ENCODE data around the gene TPM1.

The TPM1 gene

DNA sequence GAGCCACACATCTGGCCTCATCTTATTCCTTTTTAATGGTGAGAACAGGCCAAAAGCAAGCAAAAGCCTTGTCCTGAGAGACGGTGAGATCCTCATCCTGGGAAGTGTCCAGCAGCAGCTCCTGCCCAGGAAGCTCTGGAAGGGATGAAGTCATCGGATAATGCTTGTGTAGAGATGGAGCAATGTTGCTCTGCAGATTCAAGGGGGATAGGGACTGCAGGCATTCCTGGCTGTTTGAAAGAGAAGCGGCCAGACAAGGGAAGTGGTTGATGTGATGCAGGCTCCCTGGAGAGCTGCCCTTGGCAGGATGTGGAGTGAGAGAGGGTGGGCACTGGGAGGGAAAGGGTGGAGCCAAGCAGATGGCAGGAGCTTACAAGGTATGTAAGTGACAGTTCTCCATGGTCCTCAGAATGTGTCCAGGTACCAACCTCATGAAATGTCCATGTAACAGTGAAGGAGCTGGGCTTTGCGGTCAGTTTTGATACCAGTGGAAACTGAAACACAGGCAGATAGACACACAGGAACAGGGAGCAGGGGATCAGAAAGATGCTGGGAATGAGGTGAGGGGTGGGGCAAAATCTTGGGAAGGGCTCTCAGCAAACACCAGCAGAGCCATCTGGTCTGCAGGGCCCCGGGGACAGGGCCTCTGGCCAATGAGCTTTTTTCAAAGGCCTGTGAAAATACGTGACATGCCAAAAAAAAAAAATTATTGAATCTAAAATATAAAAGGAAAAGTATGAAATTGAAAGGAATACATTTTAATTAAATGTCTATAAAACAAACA is 46.9 kb downstream of the TPM1 start:
- H3K27ac ChIP-seq, result no peak overlapping the region
- peaks cover 0 to 4% of the 10 kb centered on the region in 2 experiments for H3K4me1 ChIP-seq (ENCODE audit: control insufficient read depth in 1 of 2, insufficient read depth in 1 of 2, low read depth in 1 of 2, low read length in 1 of 2)
- H3K36me3 ChIP-seq, result no peaks in the 10 kb centered on the region
- TF ChIP-seq, protein P1, sequence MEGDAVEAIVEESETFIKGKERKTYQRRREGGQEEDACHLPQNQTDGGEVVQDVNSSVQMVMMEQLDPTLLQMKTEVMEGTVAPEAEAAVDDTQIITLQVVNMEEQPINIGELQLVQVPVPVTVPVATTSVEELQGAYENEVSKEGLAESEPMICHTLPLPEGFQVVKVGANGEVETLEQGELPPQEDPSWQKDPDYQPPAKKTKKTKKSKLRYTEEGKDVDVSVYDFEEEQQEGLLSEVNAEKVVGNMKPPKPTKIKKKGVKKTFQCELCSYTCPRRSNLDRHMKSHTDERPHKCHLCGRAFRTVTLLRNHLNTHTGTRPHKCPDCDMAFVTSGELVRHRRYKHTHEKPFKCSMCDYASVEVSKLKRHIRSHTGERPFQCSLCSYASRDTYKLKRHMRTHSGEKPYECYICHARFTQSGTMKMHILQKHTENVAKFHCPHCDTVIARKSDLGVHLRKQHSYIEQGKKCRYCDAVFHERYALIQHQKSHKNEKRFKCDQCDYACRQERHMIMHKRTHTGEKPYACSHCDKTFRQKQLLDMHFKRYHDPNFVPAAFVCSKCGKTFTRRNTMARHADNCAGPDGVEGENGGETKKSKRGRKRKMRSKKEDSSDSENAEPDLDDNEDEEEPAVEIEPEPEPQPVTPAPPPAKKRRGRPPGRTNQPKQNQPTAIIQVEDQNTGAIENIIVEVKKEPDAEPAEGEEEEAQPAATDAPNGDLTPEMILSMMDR (IDR thresholded peaks at IDR 0.05), result no peak
- no peaks in the 10 kb centered on the region for H3K9me3 ChIP-seq
- H3K4me3 ChIP-seq (ENCODE audit: low read depth in 1 of 2, low read length in 1 of 2), result no peak overlapping the region
- no peaks in the 10 kb centered on the region for H3K27me3 ChIP-seq

DNA sequence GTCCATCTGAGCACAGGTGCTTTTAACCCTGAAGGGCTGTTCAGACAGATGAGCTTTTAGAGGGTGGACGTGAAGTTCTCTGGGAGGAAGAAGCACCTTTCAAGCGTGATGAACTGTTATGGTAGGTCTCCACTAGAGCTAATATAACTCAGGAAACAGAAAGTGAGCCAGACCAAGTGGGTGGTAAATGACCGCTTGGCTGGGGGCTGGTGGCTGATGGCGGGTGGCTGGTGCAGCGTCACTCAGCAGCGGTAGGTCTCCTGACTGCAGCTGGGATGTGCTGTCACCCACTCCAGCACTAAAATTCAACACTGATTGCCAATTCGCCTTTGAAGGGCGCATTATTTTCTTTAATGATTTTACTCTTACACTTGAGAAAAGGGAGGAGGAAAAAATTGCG is 47.9 kb downstream of the TPM1 start:
- H3K9me3 ChIP-seq, result no peaks in the 10 kb centered on the region
- TF ChIP-seq, protein P1 (IDR thresholded peaks at IDR 0.05), result no peak

DNA sequence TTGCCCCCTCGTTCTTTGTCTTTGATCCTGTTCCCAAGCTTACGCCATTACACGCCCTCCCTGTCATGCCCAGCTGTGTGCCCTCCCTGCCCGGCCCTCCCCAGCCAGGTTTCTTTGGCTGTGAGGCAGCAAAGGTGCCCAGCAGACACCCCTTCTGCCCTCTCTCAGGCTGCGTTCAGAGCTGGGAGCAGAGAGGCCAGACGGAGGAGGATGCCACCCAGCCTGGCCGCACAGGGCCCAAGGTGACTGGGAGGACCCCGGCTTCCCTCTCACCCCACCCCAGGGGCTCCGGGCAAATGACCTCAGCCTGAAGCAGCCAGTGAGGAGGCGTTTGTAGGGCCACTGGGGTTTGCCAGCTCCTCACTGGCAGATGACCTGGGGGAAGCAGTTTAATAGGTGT is 48.3 kb downstream of the TPM1 start:
- Histone ChIP-seq H3K27me3 (no peaks in the 10 kb centered on the region), H3K27ac (no peak overlapping the region), H3K4me3 (ENCODE audit: low read depth in 1 of 2, low read length in 1 of 2) (no peak overlapping the region), H3K36me3 (no peaks in the 10 kb centered on the region), H3K4me1 (ENCODE audit: control insufficient read depth in 1 of 2, insufficient read depth in 1 of 2, low read depth in 1 of 2, low read length in 1 of 2) (peaks cover 0 to 4% of the 10 kb centered on the region in 2 experiments), H3K9me3 (no peaks in the 10 kb centered on the region)
- TF ChIP-seq, protein P1 (IDR thresholded peaks at IDR 0.05), result no peak

More for the DNA sequence above, 47.9 kb downstream of the TPM1 start:
- no peak overlapping the region for H3K27ac ChIP-seq
- H3K36me3 ChIP-seq, result no peaks in the 10 kb centered on the region
- H3K27me3 ChIP-seq, result no peaks in the 10 kb centered on the region
- H3K4me3 ChIP-seq (ENCODE audit: low read depth in 1 of 2, low read length in 1 of 2), result no peak overlapping the region
- peaks cover 0 to 4% of the 10 kb centered on the region in 2 experiments for H3K4me1 ChIP-seq (ENCODE audit: control insufficient read depth in 1 of 2, insufficient read depth in 1 of 2, low read depth in 1 of 2, low read length in 1 of 2)

DNA sequence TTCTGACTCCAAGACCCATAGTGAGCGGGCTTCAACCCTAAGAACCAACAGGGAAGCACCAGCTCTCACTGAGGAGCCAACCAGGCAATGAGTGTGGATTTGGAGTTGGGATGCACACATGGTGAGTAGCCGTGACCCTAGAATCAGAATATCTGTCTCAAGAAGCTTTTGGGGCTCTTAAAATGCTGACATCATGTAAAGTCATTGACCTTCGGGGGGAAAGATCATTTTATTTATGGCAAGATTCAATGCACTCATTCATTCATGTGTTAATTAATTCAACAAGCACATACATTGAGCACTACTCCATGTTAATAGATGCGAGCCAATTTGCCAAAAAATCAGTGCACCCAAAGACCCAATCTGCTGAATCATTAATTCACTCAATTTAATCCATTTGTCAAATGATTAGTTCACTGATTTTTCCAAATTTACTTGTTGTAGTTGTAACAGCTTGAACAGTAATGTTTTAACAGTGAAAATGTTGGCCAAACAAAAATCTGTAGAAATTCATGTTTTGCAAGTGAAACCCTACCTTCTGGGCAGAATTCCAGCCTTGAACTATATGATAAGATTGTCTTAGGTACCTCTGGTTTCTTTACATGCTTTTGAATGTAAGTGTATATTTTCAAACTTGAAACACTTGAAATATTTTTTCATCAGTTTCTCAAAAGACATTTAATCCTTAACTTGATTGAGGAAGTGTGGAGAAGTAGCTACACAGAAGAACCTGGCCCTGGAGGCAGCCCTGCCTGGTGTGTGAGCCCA is 49.3 kb downstream of the TPM1 start:
- H3K9me3 ChIP-seq, result no peaks in the 10 kb centered on the region
- no peaks in the 10 kb centered on the region for H3K36me3 ChIP-seq
- H3K27me3 ChIP-seq, result no peaks in the 10 kb centered on the region
- no peak overlapping the region for H3K4me3 ChIP-seq (ENCODE audit: low read depth in 1 of 2, low read length in 1 of 2)
- peaks cover 0 to 4% of the 10 kb centered on the region in 2 experiments for H3K4me1 ChIP-seq (ENCODE audit: control insufficient read depth in 1 of 2, insufficient read depth in 1 of 2, low read depth in 1 of 2, low read length in 1 of 2)
- TF ChIP-seq, protein P1 (IDR thresholded peaks at IDR 0.05), result no peak
- H3K27ac ChIP-seq, result no peak overlapping the region

DNA sequence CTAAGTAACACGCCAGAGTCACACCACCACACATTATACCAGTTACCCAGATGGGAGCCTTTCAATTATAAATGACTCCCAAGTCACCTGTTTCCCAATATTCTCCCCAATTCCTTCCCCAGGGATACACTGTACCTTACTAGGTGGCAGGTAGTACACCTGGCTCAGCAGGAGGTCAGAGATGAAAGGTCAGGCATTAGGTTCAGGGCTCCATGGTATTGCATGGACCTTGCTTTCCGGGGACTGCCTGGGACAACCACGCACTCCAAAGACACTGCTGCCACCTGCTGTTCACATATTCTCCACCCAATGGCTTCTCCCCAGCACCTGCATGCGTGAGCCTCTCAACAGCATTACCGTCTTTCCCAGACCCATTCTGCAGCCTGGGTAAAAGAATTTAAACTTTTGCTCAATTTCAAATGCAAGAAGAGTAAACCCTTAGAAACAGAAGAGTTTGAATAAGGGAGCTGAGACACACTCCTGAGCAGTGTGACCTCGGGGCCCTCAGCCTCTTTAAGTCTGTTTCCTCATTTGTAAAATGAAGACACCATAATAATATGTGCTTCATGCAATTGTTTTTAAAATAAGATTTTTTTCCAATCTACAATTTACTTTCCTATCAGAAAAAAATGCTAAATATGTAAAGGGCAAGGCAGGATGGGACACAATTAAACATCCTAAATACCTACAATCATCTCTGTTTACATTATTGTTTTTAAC is 51.1 kb downstream of the TPM1 start:
- no peaks in the 10 kb centered on the region for H3K27me3 ChIP-seq
- H3K4me3 ChIP-seq (ENCODE audit: low read depth in 1 of 2, low read length in 1 of 2), result no peak overlapping the region
- H3K4me1 ChIP-seq (ENCODE audit: control insufficient read depth in 1 of 2, insufficient read depth in 1 of 2, low read depth in 1 of 2, low read length in 1 of 2), result peaks cover 4% of the 10 kb centered on the region in 2 experiments
- TF ChIP-seq, protein P1 (IDR thresholded peaks at IDR 0.05), result peak; percentile 49
- no peaks in the 10 kb centered on the region for H3K36me3 ChIP-seq
- no peaks in the 10 kb centered on the region for H3K9me3 ChIP-seq
- no peak overlapping the region for H3K27ac ChIP-seq
